Upper lobe of right lung (tissue), 1 donor: ENCODE results near the gene RAB8A. TPM values are rescaled to one million over a fixed set of nuclear protein-coding genes. Genes with fewer than 3 reads are reported as not detected.
"Not testable (repeated sequence)": the region's sequence is repeated elsewhere in the genome, so short reads cannot be mapped to it uniquely, and the experiment has no call there.

ENCODE experiments used
- ATAC-seq: fragments of 200-7000 bp; cut with Tn5 transposase; one replicate; pipeline ENCODE4 v1.9.1; 2020; ENCODE audit warnings: mild to moderate bottlenecking, moderate library complexity
- DNase-seq: peaks from one replicate; pipeline ENCODE4 v3.0.0-alpha.2; 2020
- H3K27ac ChIP-seq: fragments of 200-600 bp; one replicate; pipeline ENCODE4 v1.8.0; 2022
- H3K27me3 ChIP-seq: fragments of 200-600 bp; one replicate; pipeline ENCODE4 v1.8.0; 2022; ENCODE audit warnings: mild to moderate bottlenecking
- H3K36me3 ChIP-seq: fragments of 200-600 bp; one replicate; pipeline ENCODE4 v1.8.0; 2022
- H3K4me1 ChIP-seq: fragments of 200-600 bp; one replicate; pipeline ENCODE4 v1.8.0; 2022
- H3K4me3 ChIP-seq: fragments of 200-600 bp; one replicate; pipeline ENCODE4 v1.8.0; 2022; ENCODE audit warnings: mild to moderate bottlenecking
- H3K9me3 ChIP-seq: fragments of 200-600 bp; one replicate; pipeline ENCODE4 v1.8.0; 2022
- CTCF ChIP-seq: fragments of 200-600 bp; IDR thresholded peaks from one replicate; pipeline ENCODE4 v1.8.0; 2022; ENCODE audit warnings: antibody characterized with exemption
- intact Hi-C: fragments of 100-400 bp; cut with DNase I; formaldehyde crosslinking; loops from one replicate; pipeline ENCODE4 v1.11.0; 2022
- total RNA-seq: library from RNA; stranded (reverse); fragmentation: NEBNext Ultra II Directional; extraction: Animal tissue kit (Norgen Biotek cat#: 25700); gene quantifications from one replicate; pipeline ENCODE4 v1.2.1, GENCODE V29; 2021
- donor health status: DM: no; HTN: yes; CAD: no; lungs with severe emphysema.

RAB8A gene
- total RNA-seq, 1 donor from 2014 or later = 101 TPM

GRCh38 chr19:16115301-16116039 lies 3.8 kb downstream of the RAB8A start:
- no peak overlapping the region for H3K27ac ChIP-seq
- intact Hi-C loops = no loop called here
- no peak overlapping the region for H3K4me3 ChIP-seq
- peaks cover 39% of the 10 kb centered on the region for H3K36me3 ChIP-seq
- no peak for DNase-seq
- H3K9me3 ChIP-seq = no peaks in the 10 kb centered on the region
- no peaks in the 10 kb centered on the region for H3K27me3 ChIP-seq
- H3K4me1 ChIP-seq = peaks cover 37% of the 10 kb centered on the region
- no peak for ATAC-seq
- no peak for TF ChIP-seq CTCF

GRCh38 chr19:16116067-16116466 lies 4.4 kb downstream of the RAB8A start:
- Histone ChIP-seq H3K27ac (no peak overlapping the region), H3K4me3 (no peak overlapping the region), H3K9me3 (no peaks in the 10 kb centered on the region), H3K36me3 (peaks cover 45% of the 10 kb centered on the region), H3K4me1 (peaks cover 37% of the 10 kb centered on the region), H3K27me3 (no peaks in the 10 kb centered on the region)
- no peak for TF ChIP-seq CTCF
- intact Hi-C loops = no loop called here
- ATAC-seq (no peak), DNase-seq (no peak)

- DNase-seq (no peak), ATAC-seq (no peak)
- H3K27me3 ChIP-seq = no peaks in the 10 kb centered on the region
- TF ChIP-seq CTCF = no peak
- H3K4me1 ChIP-seq = peaks cover 32% of the 10 kb centered on the region
- H3K36me3 ChIP-seq = peaks cover 60% of the 10 kb centered on the region
- no peaks in the 10 kb centered on the region for H3K9me3 ChIP-seq
- H3K4me3 ChIP-seq = no peak overlapping the region
- no peak overlapping the region for H3K27ac ChIP-seq
- intact Hi-C loops = no loop called here
Observed at GRCh38 chr19:16117594-16118033, 5.9 kb downstream of the RAB8A start.

GRCh38 chr19:16118489-16119033 lies 6.9 kb downstream of the RAB8A start:
- Histone ChIP-seq H3K4me1 (peaks cover 23% of the 10 kb centered on the region), H3K27ac (peak overlapping the region; percentile 51), H3K27me3 (no peaks in the 10 kb centered on the region), H3K4me3 (no peak overlapping the region), H3K9me3 (no peaks in the 10 kb centered on the region), H3K36me3 (peaks cover 69% of the 10 kb centered on the region)
- intact Hi-C loops = no loop called here
- DNase-seq (peak; percentile 72), ATAC-seq (peak; percentile 84)
- no peak for TF ChIP-seq CTCF

GRCh38 chr19:16119075-16119857 lies 7.6 kb downstream of the RAB8A start:
- H3K4me1 ChIP-seq = peaks cover 17% of the 10 kb centered on the region
- H3K4me3 ChIP-seq, H3K9me3 ChIP-seq, intact Hi-C loops, H3K27me3 ChIP-seq, DNase-seq: not testable (repeated sequence)
- peak overlapping the region; percentile 51 for H3K27ac ChIP-seq
- peaks cover 76% of the 10 kb centered on the region for H3K36me3 ChIP-seq
- ATAC-seq = peak; percentile 54

- Histone ChIP-seq H3K36me3 (peaks cover 87% of the 10 kb centered on the region), H3K4me3 (no peak overlapping the region), H3K27ac (no peak overlapping the region), H3K27me3 (no peaks in the 10 kb centered on the region), H3K9me3 (no peaks in the 10 kb centered on the region), H3K4me1 (peaks cover 4% of the 10 kb centered on the region)
- DNase-seq (no peak), ATAC-seq (no peak)
- TF ChIP-seq CTCF = no peak
- intact Hi-C loops = no loop called here
Observed at GRCh38 chr19:16121141-16121540, 9.5 kb downstream of the RAB8A start.
